Measurements from ENCODE around the gene BTRC.

DNA sequence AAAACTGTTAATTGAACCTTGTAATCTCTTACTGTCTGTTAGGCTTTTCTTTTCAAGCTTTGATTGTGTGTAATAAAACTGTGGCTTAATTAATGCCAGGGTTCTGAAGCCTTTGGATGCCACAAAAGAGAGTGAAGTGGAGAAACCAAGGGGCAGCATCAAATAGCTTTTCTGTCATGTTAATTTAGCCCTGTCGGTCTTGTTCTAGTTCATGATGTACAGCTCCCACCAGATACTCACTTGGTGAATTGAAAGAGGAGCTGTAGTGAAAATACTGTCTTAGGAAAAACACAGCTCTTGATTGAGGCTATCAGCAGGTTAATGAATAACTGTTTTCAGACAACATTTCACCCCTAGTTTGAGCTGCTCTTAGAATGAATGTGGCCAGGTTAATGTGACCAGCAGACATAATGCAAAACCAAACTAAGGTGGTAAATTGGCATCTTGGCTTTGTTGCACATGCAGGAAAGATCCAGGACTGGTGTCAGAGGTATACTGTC lies 139.9 kb downstream of the BTRC start:
- TF ChIP-seq POLR2AphosphoS5 (IDR thresholded peaks at IDR 0.05; ENCODE audit: low read depth, low read length) (no peak), EZH2phosphoT487 (IDR thresholded peaks at IDR 0.05; ENCODE audit: borderline replicate concordance) (no peak), YY1 (IDR thresholded peaks at IDR 0.05; ENCODE audit: extremely low read depth, insufficient replicate concordance, low read depth, low read length) (no peak), POLR2A (IDR thresholded peaks at IDR 0.05; ENCODE audit: borderline replicate concordance, extremely low read depth, insufficient read depth, insufficient read length) (no peak), EZH2 (IDR thresholded peaks at IDR 0.05) (no peak)
- TF ChIP-seq, protein P1, sequence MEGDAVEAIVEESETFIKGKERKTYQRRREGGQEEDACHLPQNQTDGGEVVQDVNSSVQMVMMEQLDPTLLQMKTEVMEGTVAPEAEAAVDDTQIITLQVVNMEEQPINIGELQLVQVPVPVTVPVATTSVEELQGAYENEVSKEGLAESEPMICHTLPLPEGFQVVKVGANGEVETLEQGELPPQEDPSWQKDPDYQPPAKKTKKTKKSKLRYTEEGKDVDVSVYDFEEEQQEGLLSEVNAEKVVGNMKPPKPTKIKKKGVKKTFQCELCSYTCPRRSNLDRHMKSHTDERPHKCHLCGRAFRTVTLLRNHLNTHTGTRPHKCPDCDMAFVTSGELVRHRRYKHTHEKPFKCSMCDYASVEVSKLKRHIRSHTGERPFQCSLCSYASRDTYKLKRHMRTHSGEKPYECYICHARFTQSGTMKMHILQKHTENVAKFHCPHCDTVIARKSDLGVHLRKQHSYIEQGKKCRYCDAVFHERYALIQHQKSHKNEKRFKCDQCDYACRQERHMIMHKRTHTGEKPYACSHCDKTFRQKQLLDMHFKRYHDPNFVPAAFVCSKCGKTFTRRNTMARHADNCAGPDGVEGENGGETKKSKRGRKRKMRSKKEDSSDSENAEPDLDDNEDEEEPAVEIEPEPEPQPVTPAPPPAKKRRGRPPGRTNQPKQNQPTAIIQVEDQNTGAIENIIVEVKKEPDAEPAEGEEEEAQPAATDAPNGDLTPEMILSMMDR (IDR thresholded peaks at IDR 0.05 in 2 of 3, conservative IDR thresholded peaks at IDR 0.05 in 1 of 3; ENCODE audit: borderline replicate concordance in 1 of 3, insufficient read depth in 1 of 3, low read depth in 2 of 3, low read length in 2 of 3), result no peak

Data from HCT116 (cell line).